GM18858 (cell line): Measurements from ENCODE around the gene WDR27.
"Not testable (repeated sequence)": the region's sequence is repeated elsewhere in the genome, so short reads cannot be mapped to it uniquely, and the experiment has no call there.

Experiments
- ATAC-seq: cut with Tn5 transposase; IDR thresholded peaks from one replicate; pipeline ENCODE4 v1.9.1; 2021; ENCODE audit not compliant: unreplicated experiment

The WDR27 gene

DNA sequence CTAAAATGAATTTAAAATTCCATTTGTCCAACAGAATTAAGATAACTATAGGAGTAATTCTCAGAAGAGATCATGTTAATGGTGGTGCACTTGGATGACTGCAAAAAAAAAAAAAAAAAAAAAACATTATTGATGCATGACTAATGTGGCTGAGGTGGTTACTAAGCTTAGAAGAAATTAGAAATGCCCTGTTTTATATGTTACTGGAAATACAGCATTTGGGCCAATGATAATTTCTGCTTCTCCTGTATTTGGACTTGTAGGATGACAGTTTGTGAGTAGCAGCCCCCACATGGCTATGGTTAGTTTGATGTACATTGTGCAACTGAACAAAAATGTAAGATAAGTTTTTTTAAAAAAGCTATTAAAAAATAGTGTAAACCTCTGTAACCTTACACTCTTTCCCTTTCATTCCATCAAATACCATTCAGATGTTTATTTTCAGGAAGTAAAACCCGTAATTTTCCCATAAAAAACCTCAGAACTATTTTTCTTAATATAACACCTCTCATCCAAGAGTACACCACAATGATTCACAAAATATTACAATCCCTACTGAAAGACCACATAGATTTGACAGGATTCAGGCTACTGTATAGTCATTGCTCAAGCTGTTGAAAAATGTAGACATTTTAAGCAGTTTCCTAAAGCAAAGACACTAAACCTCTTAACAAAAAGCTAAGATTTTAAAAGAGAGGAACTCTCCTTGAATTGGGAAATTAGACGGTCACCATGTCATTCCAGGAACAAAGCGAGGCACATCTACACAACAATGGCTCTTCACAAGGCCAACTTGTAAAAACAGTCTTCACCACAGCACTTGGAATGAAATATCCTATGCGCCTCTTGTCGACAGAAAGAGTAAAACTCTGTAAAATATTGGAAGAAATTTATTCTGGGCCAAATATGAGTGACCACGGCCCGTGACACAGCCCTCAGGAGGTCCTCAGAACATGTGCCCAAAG is 83.0 kb downstream of the WDR27 start:
- ATAC-seq = no peak

DNA sequence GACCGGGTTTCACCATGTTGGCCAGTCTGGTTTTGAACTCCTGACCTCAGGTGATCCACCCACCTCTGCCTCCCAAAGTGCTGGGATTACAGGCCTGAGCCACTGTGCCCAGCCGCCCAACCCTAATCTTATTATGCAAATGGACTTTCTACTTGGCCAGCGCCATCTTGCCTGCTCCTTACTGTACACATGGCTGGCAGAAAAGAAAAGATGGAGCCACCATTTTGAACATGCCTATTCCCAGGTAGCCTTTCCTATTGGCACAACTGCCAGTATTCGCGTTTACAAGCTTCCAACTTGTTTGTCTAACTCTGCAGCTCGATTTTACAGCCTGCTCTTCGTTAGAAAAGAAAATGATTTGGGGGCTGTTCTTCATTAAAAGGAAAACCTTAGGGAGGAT is 84.3 kb downstream of the WDR27 start:
- no peak for ATAC-seq

DNA sequence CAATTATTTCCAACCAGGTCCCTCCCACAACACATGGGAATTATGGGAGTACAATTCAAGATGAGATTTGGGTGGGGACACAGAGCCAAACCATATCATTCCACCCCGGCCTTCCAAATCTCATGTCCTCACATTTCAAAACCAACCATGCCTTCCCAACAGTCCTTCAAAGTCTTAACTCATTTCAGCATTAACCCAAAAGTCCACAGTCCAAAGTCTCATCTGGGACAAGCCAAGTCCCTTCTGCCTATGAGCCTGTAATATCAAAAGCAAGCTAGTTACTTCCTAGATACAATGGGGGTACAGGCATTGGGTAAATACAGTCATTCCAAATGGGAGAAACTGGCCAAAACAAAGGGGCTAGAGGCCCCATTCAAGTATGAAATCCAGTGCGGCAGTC is 93.2 kb downstream of the WDR27 start:
- not testable (repeated sequence) for ATAC-seq

DNA sequence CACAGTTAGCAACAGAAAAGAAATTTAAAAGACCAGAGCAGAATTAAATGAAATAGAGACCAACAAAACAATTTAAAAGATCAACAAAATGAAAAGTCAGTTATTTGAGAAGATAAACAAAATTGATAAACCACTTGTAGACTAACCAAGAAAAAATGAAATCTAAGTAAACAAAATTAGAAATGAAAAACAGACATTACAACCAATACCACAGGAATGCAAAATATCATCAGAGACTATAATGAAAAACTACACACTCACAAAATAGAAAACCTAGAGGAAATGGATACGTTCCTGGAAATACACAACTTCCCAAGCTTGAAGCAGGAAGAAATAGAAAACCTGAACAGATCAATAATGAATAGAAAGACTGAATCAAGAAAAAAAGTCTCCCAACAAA is 97.8 kb downstream of the WDR27 start:
- ATAC-seq = no peak

DNA sequence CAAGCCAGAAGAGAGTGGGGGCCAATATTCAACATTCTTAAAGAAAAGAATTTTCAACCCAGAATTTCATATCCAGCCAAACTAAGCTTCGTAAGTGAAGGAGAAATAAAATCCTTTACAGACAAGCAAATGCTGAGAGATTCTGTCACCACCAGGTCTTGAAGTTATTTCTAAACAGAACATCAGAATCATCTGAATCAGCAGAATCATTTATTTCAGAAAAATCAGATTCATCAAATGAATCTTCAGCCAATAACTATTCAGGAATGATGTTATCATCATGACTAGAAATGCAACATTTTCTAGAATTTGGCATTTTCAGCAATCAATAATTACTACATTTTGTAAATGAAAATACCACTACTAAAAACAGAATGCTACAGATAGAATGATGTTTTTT is 100.7 kb downstream of the WDR27 start:
- not testable (repeated sequence) for ATAC-seq

DNA sequence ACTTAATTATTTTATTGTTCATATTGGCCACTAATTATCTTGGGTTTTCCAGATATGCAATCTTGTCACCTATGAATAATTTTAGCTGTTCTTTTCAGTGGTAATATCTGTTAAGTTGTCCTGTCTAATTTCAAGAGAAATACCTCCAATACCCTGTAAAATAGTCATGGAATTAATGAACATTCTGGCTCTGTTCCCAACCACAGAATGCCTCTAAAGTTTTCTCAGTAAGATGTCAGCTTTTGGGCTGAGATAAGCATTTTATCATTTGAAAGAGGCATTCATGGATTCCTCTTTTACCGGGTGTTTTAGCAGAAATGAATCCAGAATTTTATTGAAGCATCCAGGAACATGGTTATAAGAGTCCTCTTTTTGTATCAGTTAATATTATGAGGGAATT is 109.3 kb downstream of the WDR27 start:
- ATAC-seq = no peak

DNA sequence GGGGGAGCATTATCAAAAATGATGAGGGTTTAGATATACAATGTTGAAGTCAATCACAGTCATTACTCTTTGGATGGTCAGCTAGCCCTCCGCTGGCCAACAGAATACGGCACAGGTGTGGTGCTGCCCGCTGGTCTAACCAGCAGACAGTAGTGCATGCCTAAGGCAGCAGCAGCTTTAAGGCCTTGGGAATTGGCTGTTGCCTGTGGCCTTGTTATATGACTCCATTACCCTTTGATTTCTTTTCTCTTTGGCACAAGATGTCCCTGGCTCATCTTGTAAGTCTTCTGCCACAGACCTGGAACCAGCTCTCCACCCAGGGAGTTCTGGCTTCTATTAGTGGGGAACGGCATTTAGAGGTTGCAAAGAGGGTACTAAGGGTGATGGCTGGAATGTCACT is 110.2 kb downstream of the WDR27 start:
- ATAC-seq = no peak

DNA sequence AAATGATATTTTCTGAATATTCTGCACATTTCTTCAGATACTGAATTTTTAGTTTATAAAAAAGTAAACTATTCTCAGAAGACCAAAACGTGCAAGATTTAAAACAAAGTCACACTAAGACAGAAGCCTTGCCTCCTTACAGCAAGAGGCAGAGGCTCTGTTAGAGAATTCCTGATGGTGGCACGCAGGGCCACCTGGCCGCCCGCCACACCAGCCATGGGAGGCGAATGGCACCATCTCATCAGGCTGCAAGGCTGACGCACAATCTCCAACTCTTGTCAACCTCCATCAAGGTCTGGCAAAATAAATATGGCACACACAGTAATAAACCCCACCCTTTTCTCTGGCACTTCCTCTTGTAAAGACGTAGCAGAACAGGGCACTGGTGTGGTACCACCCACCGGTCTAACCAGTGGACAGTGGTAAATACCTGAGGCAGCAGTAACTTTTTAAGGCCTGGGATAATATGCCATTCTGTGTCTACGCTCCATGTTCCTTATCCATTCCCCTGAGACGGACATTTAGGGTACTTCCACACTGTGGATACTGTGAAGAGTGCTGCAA is 111.4 kb downstream of the WDR27 start:
- ATAC-seq = no peak

DNA sequence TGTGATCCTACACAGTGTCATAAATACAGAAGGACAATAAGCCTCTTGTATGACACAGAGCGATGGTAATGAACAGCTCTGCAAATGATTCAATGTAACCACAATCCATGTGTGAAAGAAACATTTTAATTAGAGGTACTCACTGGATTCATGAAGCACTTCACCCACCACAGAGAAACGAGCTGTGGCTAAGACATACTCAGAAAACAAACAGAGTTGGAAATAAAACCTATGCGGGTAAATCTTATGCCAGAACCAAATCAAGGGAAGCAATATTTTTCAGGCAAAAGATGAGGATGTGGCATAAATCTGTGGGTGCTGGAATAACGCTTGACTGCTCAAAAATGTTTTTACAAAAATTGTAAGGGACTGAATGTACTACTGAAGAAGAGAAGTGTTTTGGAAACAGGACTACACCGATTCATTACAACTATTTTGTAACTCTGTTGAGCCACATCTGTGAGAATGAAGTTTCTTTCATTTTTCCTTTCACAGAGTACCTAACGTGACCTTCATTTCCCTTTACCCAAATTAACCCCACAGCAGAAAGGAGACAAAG is 112.1 kb downstream of the WDR27 start:
- peak; percentile 58 for ATAC-seq

DNA sequence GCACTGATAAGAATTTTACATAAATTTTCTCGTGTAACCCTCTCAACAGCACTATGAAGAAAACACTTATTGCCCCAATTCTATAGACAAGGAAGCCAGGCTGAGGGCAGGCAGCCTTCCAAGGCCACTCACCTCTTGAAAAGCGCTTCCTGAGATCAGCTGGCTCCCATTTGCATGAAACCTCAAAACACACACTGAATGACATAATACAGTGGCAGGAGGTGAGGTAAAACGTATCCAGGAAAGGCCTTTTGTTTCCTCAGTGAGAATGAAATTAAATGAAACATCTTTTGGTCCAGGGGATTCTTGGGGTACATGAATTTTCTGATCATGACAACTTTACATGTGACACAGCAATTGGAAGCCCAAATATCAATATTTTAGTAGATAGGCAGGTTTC is 112.5 kb downstream of the WDR27 start:
- peak; percentile 74 for ATAC-seq

DNA sequence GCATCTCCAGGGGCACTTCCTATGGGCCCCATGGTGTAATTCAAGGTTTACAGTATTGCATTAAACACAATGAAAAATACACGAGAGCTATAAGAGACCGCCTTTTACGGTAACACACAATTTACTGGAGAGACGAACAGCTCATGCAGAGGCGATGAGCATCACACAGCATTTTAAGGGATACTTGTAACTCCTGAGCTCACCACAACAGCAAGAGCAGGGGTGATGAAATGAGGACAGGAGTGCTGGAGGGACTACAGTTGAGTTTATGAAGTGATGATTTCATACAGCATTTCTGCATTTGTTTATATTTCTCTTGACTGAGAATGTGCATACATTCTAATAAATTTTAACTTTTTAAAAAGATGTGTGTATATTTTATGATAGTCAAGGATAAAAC is 113.9 kb downstream of the WDR27 start:
- ATAC-seq = no peak

DNA sequence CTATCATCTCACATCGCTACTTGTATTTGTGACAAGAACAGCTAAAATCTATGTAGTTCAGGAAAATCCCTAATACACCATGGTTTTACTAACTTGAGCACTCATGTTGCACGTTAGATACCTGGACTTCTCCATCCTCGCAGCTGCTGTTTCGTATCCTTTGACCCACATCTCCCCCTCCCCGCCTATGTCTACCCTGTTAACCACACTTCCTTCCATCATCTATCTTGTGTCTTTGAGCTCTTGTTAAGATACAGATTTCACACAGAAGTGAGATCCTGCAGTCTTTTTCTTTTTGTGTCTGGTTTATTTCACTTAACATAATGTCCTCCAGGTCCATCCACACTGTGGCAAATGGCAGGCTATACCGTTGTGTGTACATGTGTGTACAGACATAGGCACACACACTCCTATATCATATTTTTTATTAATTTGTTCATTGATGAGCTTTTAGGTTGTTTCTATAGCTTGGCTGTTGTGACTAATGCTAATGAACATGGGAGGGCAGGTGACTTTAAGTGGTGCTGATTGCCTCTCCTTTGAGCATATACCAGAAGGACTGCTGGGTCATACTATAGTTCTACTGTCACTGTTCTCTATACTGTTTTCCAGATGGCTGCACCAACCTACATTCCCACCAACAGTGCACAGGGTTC is 117.8 kb downstream of the WDR27 start:
- peak; percentile 57 for ATAC-seq

DNA sequence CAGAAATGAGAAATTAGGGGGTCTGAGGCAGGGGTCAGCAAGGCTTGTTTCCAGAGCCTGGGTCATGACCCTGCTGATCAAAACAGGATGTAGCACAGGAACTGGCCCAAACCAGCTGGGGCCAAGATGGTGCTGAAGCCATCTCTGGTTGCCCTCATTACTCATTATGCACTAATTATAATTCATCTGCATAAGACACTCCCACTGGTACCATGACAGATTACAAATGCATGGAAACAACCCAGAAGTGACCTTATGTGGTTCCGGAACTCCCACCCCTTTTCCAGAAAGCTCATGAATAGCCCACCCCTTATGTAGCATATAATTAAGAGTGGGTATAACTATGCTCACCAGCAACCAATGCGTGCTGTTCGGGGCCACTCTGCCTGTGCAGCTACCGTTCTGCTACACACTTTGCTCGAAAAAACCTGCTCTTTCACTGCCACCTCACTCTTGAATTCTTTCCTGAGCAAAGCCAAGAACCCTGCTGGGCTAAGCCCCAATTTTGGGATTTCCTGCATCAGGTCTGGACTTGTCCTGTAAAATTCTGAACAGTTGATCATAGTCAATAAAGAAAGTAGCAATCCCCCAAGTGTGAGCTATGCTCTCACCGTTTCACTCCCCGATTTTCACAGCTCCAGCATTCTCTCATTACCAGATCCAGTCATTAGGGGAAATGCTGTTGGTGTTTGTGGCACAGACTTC is 122.3 kb downstream of the WDR27 start:
- no peak for ATAC-seq

DNA sequence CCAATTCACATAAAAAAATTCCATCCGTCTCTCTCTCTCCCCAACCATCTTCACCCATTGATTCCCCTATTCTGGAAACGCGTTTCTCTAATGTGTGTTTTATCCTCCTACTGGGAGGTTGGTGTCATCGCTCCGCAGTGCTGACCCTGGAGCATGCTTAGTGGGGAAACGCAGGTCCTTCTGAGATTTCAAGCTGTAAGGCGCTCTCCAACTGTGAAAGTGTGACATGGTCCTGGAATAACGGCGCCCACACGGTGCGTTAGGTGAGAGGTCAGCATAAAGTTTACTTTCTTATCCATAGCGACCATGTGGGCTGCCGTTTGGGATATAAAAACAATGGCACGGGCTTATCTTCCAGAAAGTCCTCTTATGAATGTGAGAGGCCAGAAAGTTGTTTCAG is 123.9 kb downstream of the WDR27 start:
- no peak for ATAC-seq

DNA sequence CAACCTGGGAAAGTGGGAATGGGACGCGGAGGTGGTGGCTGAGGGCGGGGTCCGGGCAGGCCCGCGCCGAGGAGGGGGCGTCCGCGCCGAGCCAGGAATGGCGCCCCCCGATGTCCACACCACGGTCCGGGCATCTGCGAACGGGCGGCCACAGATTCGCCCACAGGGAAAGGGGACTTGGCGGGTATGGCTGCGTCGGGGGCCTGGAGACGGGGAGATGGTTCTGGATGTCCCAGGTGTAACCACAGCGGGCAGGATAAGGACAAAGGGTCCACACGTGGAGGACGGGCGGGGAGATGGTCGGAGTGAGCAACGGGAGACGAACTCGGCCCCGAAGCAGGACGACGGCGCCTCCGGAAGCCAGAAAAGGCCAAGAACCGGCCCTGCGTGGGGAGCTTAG is 124.6 kb downstream of the WDR27 start:
- ATAC-seq = no peak

DNA sequence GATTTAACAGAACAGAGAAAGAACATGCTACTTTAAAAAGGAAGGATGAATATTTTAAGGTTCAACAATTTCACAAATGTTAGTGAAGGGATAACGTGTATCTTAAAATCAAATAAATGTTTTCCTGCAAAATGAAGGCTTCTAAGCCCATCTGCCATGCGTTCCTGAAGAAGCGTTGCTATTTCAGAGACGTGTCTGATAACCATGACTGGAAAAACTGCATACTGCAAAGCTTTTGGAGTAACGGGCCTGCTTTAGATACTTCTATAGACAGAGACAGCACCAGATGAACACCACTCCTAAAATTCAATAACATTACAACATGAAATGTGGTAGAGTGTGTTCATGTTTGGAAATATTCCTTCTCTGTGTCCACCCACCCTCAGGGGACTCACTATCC is 126.0 kb downstream of the WDR27 start:
- no peak for ATAC-seq

DNA sequence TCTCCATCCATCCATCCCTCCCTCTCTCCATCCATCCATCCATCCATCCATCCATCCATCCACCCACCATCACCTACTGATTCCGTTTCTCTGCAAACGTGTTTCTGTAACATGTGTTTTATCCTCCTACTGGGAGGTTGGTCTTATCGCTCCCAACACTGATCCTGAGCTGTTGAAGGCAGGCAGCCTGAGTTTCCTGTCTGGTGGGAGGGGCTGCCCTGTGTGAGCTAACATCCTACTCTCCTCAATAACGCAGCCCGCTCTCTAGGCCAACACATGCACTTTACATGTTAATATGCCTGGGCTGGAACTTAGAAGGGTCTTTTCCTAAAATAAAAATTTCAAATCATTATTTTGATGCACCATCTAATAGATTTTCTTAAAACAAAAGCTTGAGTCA is 126.5 kb downstream of the WDR27 start:
- no peak for ATAC-seq

DNA sequence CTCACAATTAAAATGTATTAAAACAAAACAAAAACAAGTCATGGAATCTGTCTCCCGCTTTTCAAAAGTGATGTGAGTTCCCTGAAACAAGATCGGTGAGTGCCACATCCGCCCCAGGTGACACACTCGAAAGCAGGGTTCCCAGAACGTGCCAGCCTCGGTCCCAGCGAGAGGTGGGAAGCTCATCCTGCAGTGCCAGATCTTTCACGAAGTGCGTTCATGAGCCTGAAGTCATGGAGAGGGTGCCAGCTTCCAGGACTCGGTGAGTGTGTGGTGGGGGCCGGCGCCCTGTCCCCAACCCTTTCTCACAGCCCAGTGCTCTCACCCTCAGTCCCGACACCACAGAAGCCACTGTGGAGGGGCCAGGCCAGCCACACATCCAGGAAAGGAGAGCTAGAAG is 127.4 kb downstream of the WDR27 start:
- no peak for ATAC-seq

DNA sequence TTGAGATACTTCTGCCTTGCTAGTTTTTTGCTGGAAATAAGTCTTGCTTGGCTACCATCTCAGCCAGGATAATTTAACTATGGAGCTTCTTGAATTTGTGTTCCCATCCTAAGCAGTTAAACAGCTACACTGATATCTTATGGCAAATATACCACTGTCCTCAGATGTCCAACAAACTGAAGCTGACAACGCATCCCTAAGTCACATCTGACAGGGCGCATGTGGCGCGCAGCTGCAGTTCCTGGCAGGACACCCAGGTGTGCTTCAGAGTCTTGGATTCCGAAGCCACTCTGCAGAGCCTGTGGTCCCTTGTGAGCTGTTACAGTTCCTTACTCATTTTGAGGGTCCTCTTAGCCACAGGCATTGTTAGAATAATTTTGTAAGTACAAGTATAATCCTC is 127.9 kb downstream of the WDR27 start:
- ATAC-seq = no peak

DNA sequence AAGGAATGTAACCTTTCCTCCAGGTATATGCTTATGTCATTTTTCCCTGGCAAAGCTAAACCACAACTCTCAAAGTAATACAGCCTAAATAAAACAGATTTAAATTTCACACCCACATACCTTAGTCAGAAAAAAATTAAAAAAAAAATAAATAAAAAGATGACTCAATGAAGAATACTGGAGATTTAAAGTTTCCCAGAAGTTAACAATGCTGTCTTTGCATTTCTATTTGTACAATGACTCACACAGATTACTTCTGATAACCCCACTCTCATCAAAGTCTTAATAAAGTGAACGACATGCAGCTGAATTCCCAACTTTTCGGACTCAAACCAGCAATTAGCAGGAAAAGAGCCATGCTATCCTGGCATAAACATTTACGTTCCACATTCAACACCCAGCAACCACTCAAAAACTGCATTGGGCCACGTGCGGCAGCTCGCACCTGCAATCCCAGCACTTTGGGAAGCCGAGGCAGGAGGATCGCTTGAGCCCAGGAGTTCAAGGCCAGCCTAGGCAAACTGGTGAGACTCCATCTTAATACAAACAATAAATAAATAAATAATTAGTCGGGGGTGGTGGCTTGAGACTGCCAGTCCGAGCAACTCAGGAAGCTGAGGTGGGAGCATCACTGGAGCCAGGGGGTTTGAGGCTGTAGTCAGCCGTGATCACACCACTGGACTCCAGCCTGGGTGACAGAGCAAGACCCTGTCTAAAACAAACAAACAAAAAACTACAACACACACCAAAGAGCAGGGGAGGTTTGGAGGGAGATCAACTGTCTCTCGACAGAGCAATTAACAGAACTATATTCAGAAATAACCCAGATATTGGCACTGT is 130.5 kb downstream of the WDR27 start:
- no peak for ATAC-seq
